ENCODE data around the gene KANSL1.
A peak's percentile ranks its signal among the peaks of the same experiment; 100 is the strongest.
"Not testable (repeated sequence)": the region's sequence is repeated elsewhere in the genome, so short reads cannot be mapped to it uniquely, and the experiment has no call there.

The KANSL1 gene

GRCh38 chr17:46024590-46024989 is 168.6 kb downstream of the KANSL1 start:
- no peak for DNase-seq (ENCODE audit: low read depth in 3 of 3)

- DNase-seq (ENCODE audit: low read depth in 3 of 3): no peak
Measured at GRCh38 chr17:46023783-46024388, 169.3 kb downstream of the KANSL1 start.

DNA sequence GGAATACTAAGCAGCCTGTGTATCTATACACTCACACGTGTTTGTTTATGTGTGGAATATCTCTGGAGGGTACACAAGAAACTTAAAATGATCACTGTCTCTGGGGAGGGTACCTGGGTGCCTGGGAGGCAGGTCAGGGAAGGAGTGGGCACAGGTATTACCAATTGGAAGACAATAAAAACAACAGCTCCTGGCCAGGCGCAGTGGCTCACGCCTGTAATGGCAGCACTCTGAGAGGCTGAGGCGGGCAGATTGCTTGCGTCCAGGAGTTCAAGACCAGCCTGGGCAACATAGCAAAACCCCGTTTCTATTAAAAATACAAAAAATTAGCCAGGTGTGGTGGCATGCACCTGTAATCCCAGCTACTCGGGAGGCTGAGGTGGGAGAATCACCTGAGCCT is 169.9 kb downstream of the KANSL1 start:
- DNase-seq (ENCODE audit: low read depth in 3 of 3): not testable (repeated sequence)

DNA sequence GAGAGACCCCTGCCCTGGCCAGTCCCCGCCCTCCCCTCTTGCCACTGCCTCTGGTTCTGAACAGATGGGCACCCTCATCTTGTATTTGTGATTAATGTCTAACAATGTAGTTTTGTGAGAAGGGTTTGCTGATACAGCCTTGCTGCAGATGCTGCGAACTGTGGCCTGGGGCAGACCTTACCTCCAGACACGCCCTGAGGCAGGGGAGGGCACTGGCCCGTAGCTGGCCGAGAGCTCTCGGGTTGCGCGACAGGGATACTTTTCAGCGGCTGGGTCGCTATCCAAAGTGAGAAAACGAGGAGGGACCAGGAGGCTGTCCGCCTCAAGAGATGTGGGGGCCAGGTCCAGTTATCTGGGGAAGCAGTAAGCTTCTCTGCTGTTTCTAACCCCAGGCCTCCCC is 172.2 kb downstream of the KANSL1 start:
- no peak for DNase-seq (ENCODE audit: low read depth in 3 of 3)

DNA sequence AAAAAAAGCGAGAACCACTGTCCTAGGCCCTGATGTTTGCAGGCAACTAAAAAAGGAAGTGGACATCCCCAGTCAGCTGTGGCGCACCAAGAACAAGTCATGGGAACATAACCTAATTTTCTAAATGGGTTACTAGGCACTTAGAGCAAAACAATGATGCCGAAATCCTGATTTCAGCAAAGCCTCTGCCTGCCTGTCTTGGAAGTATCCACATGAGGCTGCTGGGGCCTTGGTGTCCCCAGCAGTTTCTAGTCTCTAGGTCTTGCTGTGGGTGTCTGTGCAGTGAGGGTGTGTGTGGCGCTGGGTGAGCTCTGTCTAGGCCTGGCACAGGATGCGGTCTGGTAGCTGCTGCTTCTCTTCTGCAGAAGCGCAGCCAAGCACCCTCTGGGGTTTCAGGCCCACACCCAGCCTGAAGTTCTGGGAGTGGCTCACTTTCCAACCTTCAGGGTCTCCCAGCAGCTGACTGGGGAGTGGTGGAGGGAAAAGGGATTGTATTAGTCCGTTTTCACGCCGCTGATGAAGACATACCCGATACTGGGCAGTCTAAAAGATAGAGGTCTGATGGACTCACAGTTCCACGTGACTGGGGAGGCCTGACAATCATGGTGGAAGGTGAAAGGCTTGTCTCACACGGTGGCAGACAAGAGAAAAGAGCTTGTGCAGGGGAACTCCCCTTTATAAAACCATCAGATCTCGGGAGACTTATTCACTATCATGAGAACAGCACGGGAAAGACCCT is 173.0 kb downstream of the KANSL1 start:
- DNase-seq (ENCODE audit: low read depth in 3 of 3): peak in 1 of 3 donors; percentile 11

DNA sequence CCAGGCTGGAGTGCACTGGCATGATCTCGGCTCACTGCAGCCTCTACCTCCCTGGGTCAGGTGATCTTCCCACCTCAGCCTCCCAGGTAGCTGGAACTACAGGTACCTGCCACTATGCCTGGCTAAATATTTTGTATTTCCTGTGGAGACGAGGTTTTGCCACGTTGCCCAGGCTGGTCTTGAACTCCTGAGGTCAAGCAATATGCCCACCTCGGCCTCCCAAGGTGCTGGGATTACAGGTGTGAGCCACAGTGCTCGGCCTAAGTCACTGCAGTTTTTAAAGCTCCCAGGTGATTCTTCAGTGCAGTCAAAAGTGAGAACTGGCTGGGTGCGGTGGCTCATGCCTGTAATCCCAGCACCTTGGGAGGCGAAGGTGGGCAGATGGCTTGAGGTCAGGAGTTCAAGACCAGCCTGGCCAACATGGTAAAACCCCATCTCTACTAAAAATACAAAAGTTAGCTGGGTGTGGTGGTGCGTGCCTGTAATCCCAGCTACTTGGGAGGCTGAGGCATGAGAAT is 173.8 kb downstream of the KANSL1 start:
- not testable (repeated sequence) for DNase-seq (ENCODE audit: low read depth in 3 of 3)

GRCh38 chr17:46013502-46014165 is 179.6 kb downstream of the KANSL1 start:
- no peak for DNase-seq (ENCODE audit: low read depth in 3 of 3)

GRCh38 chr17:46013127-46013501 is 180.1 kb downstream of the KANSL1 start:
- no peak for DNase-seq (ENCODE audit: low read depth in 3 of 3)

DNA sequence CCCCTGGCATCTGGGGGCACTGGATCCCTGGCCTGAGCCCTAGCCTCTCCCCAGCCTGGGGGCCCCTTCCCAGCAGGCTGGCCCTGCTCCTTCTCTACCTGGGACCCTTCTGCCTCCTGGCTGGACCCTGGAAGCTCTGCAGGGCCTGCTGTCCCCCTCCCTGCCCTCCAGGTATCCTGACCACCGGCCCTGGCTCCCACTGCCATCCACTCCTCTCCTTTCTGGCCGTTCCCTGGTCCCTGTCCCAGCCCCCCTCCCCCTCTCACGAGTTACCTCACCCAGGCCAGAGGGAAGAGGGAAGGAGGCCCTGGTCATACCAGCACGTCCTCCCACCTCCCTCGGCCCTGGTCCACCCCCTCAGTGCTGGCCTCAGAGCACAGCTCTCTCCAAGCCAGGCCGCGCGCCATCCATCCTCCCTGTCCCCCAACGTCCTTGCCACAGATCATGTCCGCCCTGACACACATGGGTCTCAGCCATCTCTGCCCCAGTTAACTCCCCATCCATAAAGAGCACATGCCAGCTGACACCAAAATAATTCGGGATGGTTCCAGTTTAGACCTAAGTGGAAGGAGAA is 180.6 kb downstream of the KANSL1 start:
- DNase-seq (ENCODE audit: low read depth in 3 of 3): no peak

- no peak for DNase-seq (ENCODE audit: low read depth in 3 of 3)
Measured at GRCh38 chr17:46011711-46012505, 181.3 kb downstream of the KANSL1 start.

GRCh38 chr17:46010597-46011186 is 182.5 kb downstream of the KANSL1 start:
- no peak for DNase-seq (ENCODE audit: low read depth in 3 of 3)

GRCh38 chr17:46009681-46010596 is 183.3 kb downstream of the KANSL1 start:
- DNase-seq (ENCODE audit: low read depth in 3 of 3): no peak

GRCh38 chr17:46008591-46008990 is 184.6 kb downstream of the KANSL1 start:
- DNase-seq (ENCODE audit: low read depth in 3 of 3): no peak

GRCh38 chr17:46007461-46007965 is 185.7 kb downstream of the KANSL1 start:
- no peak for DNase-seq (ENCODE audit: low read depth in 3 of 3)

DNA sequence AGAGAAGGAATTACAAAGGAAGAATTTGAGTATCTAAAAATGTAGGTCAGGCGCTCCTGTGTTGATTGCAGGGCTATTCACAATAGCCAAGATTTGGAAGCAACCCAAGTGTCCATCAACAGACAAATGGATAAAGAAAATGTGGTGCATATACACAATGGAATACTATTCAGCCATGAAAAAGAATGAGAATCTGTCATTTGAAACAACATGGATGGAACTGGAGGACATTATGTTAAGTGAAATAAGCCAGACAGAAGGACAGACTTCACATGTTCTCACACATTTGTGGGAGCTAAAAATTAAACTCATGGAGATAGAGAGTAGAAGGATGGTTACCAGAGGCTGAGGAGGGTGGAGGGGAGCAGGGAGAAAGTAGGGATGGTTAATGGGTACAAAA is 187.1 kb downstream of the KANSL1 start:
- not testable (repeated sequence) for DNase-seq (ENCODE audit: low read depth in 3 of 3)

GRCh38 chr17:46003907-46004748 is 189.1 kb downstream of the KANSL1 start:
- DNase-seq (ENCODE audit: low read depth in 3 of 3): no peak

DNA sequence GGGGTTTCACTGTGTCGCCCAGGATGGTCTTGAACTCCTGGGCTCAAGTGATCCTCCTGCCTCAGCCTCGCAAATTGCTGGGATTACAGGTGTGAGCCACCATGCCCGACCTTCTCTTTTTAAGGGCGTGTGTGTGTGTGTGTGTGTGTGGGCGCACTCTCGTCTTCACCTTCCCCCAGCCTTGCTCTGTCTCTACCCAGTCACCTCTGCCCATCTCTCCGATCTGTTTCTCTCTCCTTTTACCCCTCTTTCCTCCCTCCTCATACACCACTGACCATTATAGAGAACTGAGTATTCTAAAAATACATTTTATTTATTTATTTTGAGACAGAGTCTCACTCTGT is 190.3 kb downstream of the KANSL1 start:
- DNase-seq (ENCODE audit: low read depth in 3 of 3): no peak

GRCh38 chr17:46002311-46002972 is 190.8 kb downstream of the KANSL1 start:
- DNase-seq (ENCODE audit: low read depth in 3 of 3): peak; percentile 41 to 53 (median 42)
